ENCODE data around the gene PITPNB. TPM values are rescaled to one million over a fixed set of nuclear protein-coding genes. Genes with fewer than 3 reads are reported as not detected.

PITPNB gene
- total RNA-seq, 3 donors from 2014 or later: 42.5 to 130 (median 47.4) TPM

DNA sequence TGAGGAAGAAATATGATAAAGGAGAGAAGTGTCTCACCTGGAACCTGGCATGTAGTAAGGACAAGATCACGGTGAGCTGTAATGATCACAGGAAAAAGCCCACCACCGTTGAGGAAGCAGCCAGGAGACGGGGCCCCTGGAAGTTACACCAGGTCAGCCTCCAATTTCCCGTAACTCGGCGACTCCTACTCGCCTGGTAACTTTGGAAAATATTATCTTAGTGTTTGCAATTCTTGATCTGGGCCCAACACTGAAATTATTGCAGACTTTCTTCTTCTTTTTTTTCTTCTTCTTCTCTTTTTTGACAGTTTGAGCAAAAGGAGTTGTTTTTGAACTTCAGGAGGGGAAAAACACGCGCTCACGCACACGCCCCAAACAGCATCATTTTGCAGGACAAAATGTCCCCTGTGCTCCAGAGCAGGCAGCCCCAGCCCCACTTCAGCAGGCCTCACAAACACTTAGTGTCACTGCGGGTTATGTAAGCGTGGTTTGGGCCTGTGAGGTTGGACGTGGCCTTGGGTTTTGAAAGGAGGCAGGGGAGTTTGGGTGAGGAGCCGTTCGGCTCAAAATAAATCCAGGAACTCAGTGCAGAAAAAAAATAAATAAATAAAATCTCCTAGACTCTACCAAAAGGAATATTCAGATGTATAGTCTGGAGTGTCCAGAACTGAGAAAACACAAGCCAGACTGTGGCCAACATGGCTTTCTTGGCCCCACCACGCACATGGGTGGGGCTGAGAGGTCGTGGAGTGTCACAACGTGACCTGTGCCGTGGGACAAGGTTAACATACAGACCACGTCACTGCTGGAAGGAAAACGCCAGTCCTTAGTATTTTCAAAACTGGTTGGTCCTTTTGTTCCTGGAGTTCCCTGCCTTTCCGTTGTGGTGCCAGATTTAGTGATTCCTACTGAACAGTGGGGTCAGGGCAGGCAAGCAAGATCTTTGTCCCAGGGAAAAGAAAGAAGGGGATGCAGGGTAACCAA is 91.2 kb downstream of the PITPNB start:
- Histone ChIP-seq H3K9me3 (no peaks in the 10 kb centered on the region), H3K4me3 (no peak overlapping the region), H3K4me1 (ENCODE audit: low read depth) (no peaks in the 10 kb centered on the region), H3K36me3 (ENCODE audit: low read depth) (no peaks in the 10 kb centered on the region)
- intact Hi-C loops (cut with DNase I, micrococcal nuclease): no loop called here
- TF ChIP-seq, protein P1, sequence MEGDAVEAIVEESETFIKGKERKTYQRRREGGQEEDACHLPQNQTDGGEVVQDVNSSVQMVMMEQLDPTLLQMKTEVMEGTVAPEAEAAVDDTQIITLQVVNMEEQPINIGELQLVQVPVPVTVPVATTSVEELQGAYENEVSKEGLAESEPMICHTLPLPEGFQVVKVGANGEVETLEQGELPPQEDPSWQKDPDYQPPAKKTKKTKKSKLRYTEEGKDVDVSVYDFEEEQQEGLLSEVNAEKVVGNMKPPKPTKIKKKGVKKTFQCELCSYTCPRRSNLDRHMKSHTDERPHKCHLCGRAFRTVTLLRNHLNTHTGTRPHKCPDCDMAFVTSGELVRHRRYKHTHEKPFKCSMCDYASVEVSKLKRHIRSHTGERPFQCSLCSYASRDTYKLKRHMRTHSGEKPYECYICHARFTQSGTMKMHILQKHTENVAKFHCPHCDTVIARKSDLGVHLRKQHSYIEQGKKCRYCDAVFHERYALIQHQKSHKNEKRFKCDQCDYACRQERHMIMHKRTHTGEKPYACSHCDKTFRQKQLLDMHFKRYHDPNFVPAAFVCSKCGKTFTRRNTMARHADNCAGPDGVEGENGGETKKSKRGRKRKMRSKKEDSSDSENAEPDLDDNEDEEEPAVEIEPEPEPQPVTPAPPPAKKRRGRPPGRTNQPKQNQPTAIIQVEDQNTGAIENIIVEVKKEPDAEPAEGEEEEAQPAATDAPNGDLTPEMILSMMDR (IDR thresholded peaks at IDR 0.05): no peak
- ATAC-seq: no peak
- DNase-seq: no peak

DNA sequence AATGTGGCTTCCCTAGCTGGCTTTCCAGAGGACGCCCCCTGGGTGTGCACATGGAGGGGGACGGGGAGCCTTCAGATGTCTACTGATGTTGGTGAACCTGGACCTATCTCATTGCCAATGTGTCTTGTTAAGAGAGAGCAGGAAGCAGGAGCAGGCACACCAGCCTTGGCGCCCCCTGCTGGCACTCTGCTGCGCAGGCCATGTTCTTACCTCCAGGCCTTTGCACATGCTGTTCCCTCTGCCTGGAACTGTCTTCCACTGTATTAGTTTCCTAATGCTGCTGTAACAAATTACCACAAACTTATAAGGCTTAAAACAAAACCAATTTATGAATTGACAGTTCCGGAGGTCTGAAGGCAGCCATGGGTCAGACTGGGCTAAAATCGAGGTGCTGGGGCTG is 93.9 kb downstream of the PITPNB start:
- no peak overlapping the region for H3K4me3 ChIP-seq
- TF ChIP-seq, protein P1 (IDR thresholded peaks at IDR 0.05): no peak
- DNase-seq: peak in 2 of 3 donors; percentile 23 to 34
- H3K9me3 ChIP-seq: no peaks in the 10 kb centered on the region
- ATAC-seq: no peak
- intact Hi-C loops (cut with DNase I, micrococcal nuclease): no loop called here
- no peaks in the 10 kb centered on the region for H3K4me1 ChIP-seq (ENCODE audit: low read depth)
- no peaks in the 10 kb centered on the region for H3K36me3 ChIP-seq (ENCODE audit: low read depth)

DNA sequence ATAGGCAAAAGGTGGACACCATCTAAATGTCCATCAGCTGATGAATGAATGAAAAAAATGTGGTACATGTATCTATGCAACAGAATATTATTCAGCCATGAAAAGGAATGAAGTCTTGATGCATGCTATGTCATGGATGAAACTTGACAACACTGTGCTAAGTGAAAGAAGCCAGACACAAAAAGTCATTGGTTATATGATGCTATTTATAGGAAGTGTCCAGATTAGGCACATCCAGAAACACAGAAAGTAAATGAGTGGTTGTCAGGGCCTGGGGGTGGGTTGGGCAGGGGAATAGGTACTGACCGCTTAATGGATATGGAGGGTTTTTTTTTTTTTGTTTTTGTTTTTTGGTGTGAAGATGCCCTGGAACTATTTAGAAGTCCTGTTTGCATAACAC is 95.8 kb downstream of the PITPNB start:
- no peak overlapping the region for H3K4me3 ChIP-seq
- DNase-seq (no peak), ATAC-seq (no peak)
- H3K36me3 ChIP-seq (ENCODE audit: low read depth): no peaks in the 10 kb centered on the region
- H3K4me1 ChIP-seq (ENCODE audit: low read depth): no peaks in the 10 kb centered on the region
- TF ChIP-seq, protein P1 (IDR thresholded peaks at IDR 0.05): no peak
- H3K9me3 ChIP-seq: no peaks in the 10 kb centered on the region
- intact Hi-C loops (cut with DNase I, micrococcal nuclease): no loop called here

DNA sequence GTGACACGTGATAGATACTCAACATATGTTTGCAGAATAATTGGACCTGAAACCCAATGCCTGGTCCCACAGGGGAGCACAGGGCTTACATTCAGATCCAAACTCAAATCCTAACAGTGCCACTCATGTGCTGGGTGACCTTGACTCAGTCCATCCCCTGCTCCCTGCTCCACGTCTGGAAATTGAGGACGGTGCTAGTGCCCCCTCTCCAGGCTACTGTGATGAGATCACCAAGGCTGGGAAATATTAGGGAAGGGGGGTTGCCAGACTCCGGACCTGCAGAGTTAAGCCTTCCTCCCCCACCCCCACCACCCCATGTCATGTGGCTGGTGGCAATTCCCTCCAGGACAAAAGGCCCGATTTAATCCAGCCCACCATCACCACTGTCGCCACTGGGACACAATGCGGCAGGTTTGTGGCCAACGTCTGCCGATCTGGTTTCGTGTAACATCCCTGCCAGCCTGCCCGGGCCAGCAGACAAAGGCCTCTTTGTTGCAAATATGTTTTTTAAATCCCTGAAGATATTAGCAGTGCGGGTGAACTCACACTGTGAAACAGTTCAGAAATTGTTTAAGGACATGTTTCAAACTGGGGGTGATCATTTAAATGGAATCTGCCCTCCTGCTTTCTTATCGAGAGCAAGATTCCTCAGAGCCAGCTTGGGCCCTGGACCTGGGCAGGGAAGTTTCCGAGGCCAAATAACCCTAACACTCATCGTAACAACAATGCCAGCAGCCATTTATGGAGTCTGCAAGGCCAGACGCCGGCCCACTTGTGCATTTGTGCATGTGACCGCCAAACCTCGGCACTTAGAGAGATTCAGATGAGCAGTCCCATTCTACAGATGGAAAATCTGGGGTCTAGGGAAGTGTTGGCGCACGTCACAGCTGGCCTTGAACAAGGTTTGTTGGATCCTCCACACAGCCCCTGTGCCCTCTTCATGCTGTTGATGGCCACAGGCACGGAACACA is 97.9 kb downstream of the PITPNB start:
- intact Hi-C loops (cut with DNase I, micrococcal nuclease): no loop called here
- TF ChIP-seq, protein P1 (IDR thresholded peaks at IDR 0.05): no peak
- DNase-seq (no peak), ATAC-seq (no peak)
- Histone ChIP-seq H3K4me1 (ENCODE audit: low read depth) (no peaks in the 10 kb centered on the region), H3K36me3 (ENCODE audit: low read depth) (no peaks in the 10 kb centered on the region), H3K9me3 (no peaks in the 10 kb centered on the region), H3K4me3 (no peak overlapping the region)

DNA sequence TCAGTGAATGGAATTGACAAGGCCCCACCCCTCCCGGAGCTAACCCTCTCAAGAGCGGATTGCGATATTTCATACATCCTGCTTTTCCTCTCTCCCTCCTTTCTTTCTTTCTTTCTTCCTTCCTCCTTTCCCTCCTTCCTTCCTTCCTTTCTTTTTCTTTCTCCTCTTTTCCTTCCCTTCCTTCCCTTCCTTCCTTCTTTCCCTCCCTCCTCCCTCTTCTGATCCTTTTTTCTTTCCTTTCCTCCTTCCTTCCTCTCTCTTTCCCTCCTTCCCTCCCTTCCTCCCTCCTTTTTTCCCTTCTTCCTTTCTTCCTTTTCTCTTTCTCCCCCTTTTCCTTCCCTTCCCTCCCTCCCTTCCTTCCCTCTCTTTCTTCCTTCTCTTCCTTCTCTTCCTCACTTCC is 102.5 kb downstream of the PITPNB start:
- ATAC-seq: no peak
- no peak for DNase-seq
- Histone ChIP-seq H3K4me3 (no peak overlapping the region), H3K9me3 (no peaks in the 10 kb centered on the region), H3K4me1 (ENCODE audit: low read depth) (no peaks in the 10 kb centered on the region), H3K36me3 (ENCODE audit: low read depth) (no peaks in the 10 kb centered on the region)
- TF ChIP-seq, protein P1 (IDR thresholded peaks at IDR 0.05): no peak
- intact Hi-C loops (cut with DNase I, micrococcal nuclease): no loop called here

All from mucosa of descending colon (tissue), 3 donors.